ENCODE measurements around the gene NCDN. TPM values are rescaled to one million over a fixed set of nuclear protein-coding genes. Genes with fewer than 3 reads are reported as not detected.

NCDN gene
- polyA plus RNA-seq, 1 donor (not counting 4 experiments of a cell fraction or from before 2014, with no cell fraction given), result 10.5 TPM

GRCh38 chr1:35574655-35575415, 17.2 kb downstream of the NCDN start:
- DNase-seq (ENCODE audit: low read depth, low spot score) (no peak), FAIRE-seq (peak; percentile 26)
- Histone ChIP-seq H3K27ac (ENCODE audit: control insufficient read depth, insufficient read depth, low read length) (no peak overlapping the region), H3K4me1 (ENCODE audit: control insufficient read depth, extremely low read depth, insufficient read depth, low read length) (peaks cover 37% of the 10 kb centered on the region), H3K27me3 (ENCODE audit: control insufficient read depth, extremely low read depth, insufficient read depth, low read length) (peaks cover 14% of the 10 kb centered on the region), H3K4me3 (ENCODE audit: control insufficient read depth in 2 of 3, extremely low read depth in 1 of 3, insufficient read depth in 2 of 3, low read depth in 1 of 3, low read length in 3 of 3) (no peak overlapping the region), H3K9me3 (ENCODE audit: control insufficient read depth, low read depth, low read length) (no peaks in the 10 kb centered on the region), H3K36me3 (ENCODE audit: control insufficient read depth in 2 of 2, extremely low read depth in 1 of 2, insufficient read depth in 2 of 2, low read length in 2 of 2) (no peaks in the 10 kb centered on the region), H4K20me1 (ENCODE audit: control insufficient read depth, extremely low read depth, insufficient read depth, low read length) (no peaks in the 10 kb centered on the region), H3K9ac (ENCODE audit: control insufficient read depth, extremely low read depth, insufficient read depth, low read length) (no peak overlapping the region), H3K9me1 (ENCODE audit: control insufficient read depth, extremely low read depth, insufficient read depth, low read length) (no peaks in the 10 kb centered on the region), H3K4me2 (ENCODE audit: control insufficient read depth, extremely low read depth, insufficient read depth, low read depth, low read length) (peak overlapping the region; percentile 32), H3K79me2 (ENCODE audit: control insufficient read depth, insufficient read depth, low read length) (no peaks in the 10 kb centered on the region), H2AFZ (ENCODE audit: control insufficient read depth, low read length) (peak overlapping the region; percentile 37)
- dilution Hi-C loops (cut with MboI; ENCODE audit: extremely low pct_ligation_motif_present, low sequenced_read_pairs), result no loop called here
- TF ChIP-seq CTCF (optimal IDR thresholded peaks at IDR 0.05 in 1 of 3, IDR thresholded peaks at IDR 0.05 in 1 of 3, conservative IDR thresholded peaks at IDR 0.05 in 1 of 3; ENCODE audit: extremely low read depth in 1 of 3, insufficient read depth in 2 of 3, low read length in 3 of 3) (no peak), EZH2 (IDR thresholded peaks at IDR 0.05; ENCODE audit: low read length) (no peak)

GRCh38 chr1:35575416-35575958, 17.9 kb downstream of the NCDN start:
- no peak overlapping the region for H3K9ac ChIP-seq (ENCODE audit: control insufficient read depth, extremely low read depth, insufficient read depth, low read length)
- H2AFZ ChIP-seq (ENCODE audit: control insufficient read depth, low read length), result peak overlapping the region; percentile 37
- no peaks in the 10 kb centered on the region for H3K9me1 ChIP-seq (ENCODE audit: control insufficient read depth, extremely low read depth, insufficient read depth, low read length)
- H3K4me2 ChIP-seq (ENCODE audit: control insufficient read depth, extremely low read depth, insufficient read depth, low read depth, low read length), result no peak overlapping the region
- H3K27me3 ChIP-seq (ENCODE audit: control insufficient read depth, extremely low read depth, insufficient read depth, low read length), result peaks cover 14% of the 10 kb centered on the region
- H3K27ac ChIP-seq (ENCODE audit: control insufficient read depth, insufficient read depth, low read length), result no peak overlapping the region
- no peak for FAIRE-seq
- DNase-seq (ENCODE audit: low read depth, low spot score), result no peak
- peaks cover 31% of the 10 kb centered on the region for H3K4me1 ChIP-seq (ENCODE audit: control insufficient read depth, extremely low read depth, insufficient read depth, low read length)
- dilution Hi-C loops (cut with MboI; ENCODE audit: extremely low pct_ligation_motif_present, low sequenced_read_pairs), result no loop called here
- no peaks in the 10 kb centered on the region for H3K9me3 ChIP-seq (ENCODE audit: control insufficient read depth, low read depth, low read length)
- H4K20me1 ChIP-seq (ENCODE audit: control insufficient read depth, extremely low read depth, insufficient read depth, low read length), result no peaks in the 10 kb centered on the region
- H3K4me3 ChIP-seq (ENCODE audit: control insufficient read depth in 2 of 3, extremely low read depth in 1 of 3, insufficient read depth in 2 of 3, low read depth in 1 of 3, low read length in 3 of 3), result no peak overlapping the region
- H3K36me3 ChIP-seq (ENCODE audit: control insufficient read depth in 2 of 2, extremely low read depth in 1 of 2, insufficient read depth in 2 of 2, low read length in 2 of 2), result no peaks in the 10 kb centered on the region
- TF ChIP-seq EZH2 (IDR thresholded peaks at IDR 0.05; ENCODE audit: low read length) (no peak), CTCF (optimal IDR thresholded peaks at IDR 0.05 in 1 of 3, IDR thresholded peaks at IDR 0.05 in 1 of 3, conservative IDR thresholded peaks at IDR 0.05 in 1 of 3; ENCODE audit: extremely low read depth in 1 of 3, insufficient read depth in 2 of 3, low read length in 3 of 3) (no peak)
- no peaks in the 10 kb centered on the region for H3K79me2 ChIP-seq (ENCODE audit: control insufficient read depth, insufficient read depth, low read length)

All from keratinocyte (primary cell).